Upper lobe of right lung (tissue), 1 donor: ENCODE results near the gene SYT17. TPM values are rescaled to one million over a fixed set of nuclear protein-coding genes. Genes with fewer than 3 reads are reported as not detected.

Source experiments
- ATAC-seq: fragments of 200-7000 bp; cut with Tn5 transposase; one replicate; pipeline ENCODE4 v1.9.1; 2020; ENCODE audit warnings: mild to moderate bottlenecking, moderate library complexity
- DNase-seq: peaks from one replicate; pipeline ENCODE4 v3.0.0-alpha.2; 2020
- H3K27ac ChIP-seq: fragments of 200-600 bp; one replicate; pipeline ENCODE4 v1.8.0; 2022
- H3K27me3 ChIP-seq: fragments of 200-600 bp; one replicate; pipeline ENCODE4 v1.8.0; 2022; ENCODE audit warnings: mild to moderate bottlenecking
- H3K36me3 ChIP-seq: fragments of 200-600 bp; one replicate; pipeline ENCODE4 v1.8.0; 2022
- H3K4me1 ChIP-seq: fragments of 200-600 bp; one replicate; pipeline ENCODE4 v1.8.0; 2022
- H3K4me3 ChIP-seq: fragments of 200-600 bp; one replicate; pipeline ENCODE4 v1.8.0; 2022; ENCODE audit warnings: mild to moderate bottlenecking
- H3K9me3 ChIP-seq: fragments of 200-600 bp; one replicate; pipeline ENCODE4 v1.8.0; 2022
- intact Hi-C: fragments of 100-400 bp; cut with DNase I; formaldehyde crosslinking; loops from one replicate; pipeline ENCODE4 v1.11.0; 2022
- total RNA-seq: library from RNA; stranded (reverse); fragmentation: NEBNext Ultra II Directional; extraction: Animal tissue kit (Norgen Biotek cat#: 25700); gene quantifications from one replicate; pipeline ENCODE4 v1.2.1, GENCODE V29; 2021
- TF ChIP-seq, protein P1 (sequence below): fragments of 200-600 bp; IDR thresholded peaks from one replicate; pipeline ENCODE4 v1.8.0; 2022; ENCODE audit warnings: antibody characterized with exemption
- donor health status: DM: no; HTN: yes; CAD: no; lungs with severe emphysema.

SYT17 gene
- total RNA-seq, 1 donor from 2014 or later: 13.7 TPM

DNA sequence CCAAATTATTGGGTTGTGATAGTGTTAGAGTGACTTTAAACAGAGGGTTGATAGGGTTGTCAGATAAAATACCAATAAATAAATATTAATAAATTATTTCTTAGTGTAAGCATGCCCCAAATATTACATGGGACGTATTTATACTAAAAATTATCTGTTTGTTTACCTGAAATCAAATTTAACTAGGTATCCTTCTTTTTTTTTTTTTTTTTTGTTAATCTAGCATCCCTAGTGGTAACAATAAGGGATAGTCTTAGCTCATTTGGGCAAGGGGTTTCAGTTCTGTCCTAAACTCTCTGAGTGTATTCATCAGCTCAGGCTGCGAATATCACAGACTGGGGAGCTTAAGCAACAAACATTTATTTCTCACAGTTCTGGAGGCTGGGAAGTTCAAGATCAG is 118.8 kb downstream of the SYT17 start:
- DNase-seq (no peak), ATAC-seq (no peak)
- H3K27ac ChIP-seq: no peak overlapping the region
- H3K9me3 ChIP-seq: no peaks in the 10 kb centered on the region
- H3K4me1 ChIP-seq: no peaks in the 10 kb centered on the region
- H3K27me3 ChIP-seq: no peaks in the 10 kb centered on the region
- intact Hi-C loops: no loop called here
- no peak overlapping the region for H3K4me3 ChIP-seq
- no peaks in the 10 kb centered on the region for H3K36me3 ChIP-seq
- TF ChIP-seq, protein P1, sequence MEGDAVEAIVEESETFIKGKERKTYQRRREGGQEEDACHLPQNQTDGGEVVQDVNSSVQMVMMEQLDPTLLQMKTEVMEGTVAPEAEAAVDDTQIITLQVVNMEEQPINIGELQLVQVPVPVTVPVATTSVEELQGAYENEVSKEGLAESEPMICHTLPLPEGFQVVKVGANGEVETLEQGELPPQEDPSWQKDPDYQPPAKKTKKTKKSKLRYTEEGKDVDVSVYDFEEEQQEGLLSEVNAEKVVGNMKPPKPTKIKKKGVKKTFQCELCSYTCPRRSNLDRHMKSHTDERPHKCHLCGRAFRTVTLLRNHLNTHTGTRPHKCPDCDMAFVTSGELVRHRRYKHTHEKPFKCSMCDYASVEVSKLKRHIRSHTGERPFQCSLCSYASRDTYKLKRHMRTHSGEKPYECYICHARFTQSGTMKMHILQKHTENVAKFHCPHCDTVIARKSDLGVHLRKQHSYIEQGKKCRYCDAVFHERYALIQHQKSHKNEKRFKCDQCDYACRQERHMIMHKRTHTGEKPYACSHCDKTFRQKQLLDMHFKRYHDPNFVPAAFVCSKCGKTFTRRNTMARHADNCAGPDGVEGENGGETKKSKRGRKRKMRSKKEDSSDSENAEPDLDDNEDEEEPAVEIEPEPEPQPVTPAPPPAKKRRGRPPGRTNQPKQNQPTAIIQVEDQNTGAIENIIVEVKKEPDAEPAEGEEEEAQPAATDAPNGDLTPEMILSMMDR: no peak

DNA sequence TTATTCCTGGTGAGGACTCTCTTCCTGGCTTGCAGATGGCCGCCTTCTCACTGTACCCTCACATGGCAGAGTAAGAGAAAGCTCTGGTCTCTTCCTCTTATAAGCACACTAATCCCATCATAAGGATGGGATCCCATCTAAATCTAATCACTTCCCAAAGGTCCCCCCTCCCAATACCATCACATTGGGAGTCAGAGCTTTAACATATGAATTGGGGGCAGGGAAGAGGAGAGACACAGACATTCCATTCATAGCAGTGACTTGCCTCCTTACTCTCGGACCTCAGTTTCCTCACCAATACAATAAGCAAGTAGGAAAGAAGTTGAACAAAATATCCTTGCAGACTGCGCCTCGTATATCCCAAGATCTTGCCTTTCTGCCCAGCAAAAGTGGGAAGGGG is 119.2 kb downstream of the SYT17 start:
- H3K27me3 ChIP-seq: no peaks in the 10 kb centered on the region
- ATAC-seq: no peak

DNA sequence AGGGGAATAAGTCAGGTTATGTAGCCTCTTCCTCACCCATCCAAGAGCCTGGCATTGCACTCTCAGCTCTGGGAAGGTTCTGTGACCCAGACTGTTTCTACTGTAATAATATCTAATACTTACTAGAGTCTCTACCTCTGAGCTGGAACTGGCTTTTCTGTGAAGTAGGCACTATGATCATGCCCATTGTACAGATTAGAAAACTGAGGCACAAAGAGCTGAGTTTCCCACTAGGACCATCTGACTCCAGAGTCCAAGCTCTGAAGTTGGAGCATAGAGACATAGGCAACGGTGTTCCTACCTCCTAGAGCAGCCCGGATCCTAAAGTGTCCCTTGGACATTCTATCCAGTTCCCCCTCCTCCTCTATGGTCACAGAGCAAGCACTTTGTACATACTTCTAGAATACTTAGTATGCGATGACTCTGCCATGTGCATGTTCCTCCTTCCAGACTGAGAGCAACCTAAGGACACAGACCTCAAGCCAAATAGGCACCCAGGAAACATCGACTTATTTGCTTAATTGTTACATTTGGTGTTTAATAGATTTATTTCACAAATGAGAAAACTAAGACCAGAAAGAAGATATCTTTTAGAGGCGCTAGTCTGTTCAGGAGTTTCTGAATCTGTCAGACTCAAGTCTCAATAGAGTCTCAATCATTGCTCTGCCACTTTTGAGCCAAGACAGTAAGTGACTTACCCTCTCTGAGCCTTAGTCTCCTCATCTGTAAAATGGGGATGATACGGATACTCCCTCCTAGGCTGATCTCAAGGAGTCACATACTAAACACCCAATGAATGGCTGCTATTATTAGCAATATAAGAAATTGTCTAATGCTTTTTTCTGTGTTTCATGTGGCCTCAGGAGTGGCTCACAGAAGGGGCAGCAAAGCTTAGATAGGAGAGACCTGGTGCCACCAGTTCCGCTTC is 121.1 kb downstream of the SYT17 start:
- H3K4me3 ChIP-seq: no peak overlapping the region
- TF ChIP-seq, protein P1: no peak
- H3K27me3 ChIP-seq: no peaks in the 10 kb centered on the region
- DNase-seq: no peak
- no peaks in the 10 kb centered on the region for H3K36me3 ChIP-seq
- no peaks in the 10 kb centered on the region for H3K9me3 ChIP-seq
- H3K27ac ChIP-seq: no peak overlapping the region
- intact Hi-C loops: no loop called here
- peak; percentile 60 for ATAC-seq
- H3K4me1 ChIP-seq: peaks cover 1% of the 10 kb centered on the region

More for the DNA sequence above, 119.2 kb downstream of the SYT17 start:
- intact Hi-C loops: no loop called here
- DNase-seq: no peak
- H3K4me3 ChIP-seq: no peak overlapping the region
- H3K27ac ChIP-seq: no peak overlapping the region
- TF ChIP-seq, protein P1: no peak
- H3K9me3 ChIP-seq: no peaks in the 10 kb centered on the region
- H3K36me3 ChIP-seq: no peaks in the 10 kb centered on the region
- H3K4me1 ChIP-seq: no peaks in the 10 kb centered on the region

DNA sequence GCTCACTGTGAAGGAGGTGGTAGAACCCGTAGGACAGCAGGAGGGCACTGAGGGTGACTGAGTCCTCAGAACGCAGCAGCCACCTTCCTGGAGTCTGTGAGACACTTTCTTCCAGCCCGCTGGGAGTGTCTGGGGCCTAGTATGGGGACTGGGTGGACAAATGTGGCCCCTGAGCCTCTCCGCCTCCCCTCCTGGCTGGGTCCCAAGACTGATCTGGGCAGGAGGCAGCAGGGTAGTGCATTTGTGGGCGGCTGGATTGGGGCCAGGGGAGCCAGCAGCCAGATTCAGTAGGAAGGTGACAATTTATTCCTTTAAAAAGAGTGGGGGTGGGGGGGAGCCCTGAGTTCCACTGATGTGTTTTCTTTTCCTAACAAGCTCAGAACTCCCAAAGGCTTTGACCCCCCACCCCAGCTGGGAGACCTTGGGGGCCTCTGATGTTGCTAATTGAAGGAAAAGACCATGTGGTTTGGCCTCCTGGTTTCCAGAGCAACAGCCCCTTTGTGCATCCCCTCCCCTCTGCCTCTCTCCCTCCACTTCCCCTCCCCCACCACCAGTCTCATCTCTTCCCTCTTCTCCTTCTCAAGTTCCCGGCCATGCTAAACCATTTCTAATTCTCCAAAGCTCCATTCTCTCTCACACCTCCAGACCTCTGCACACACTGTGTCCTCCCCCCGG is 121.9 kb downstream of the SYT17 start:
- no peak overlapping the region for H3K4me3 ChIP-seq
- no peaks in the 10 kb centered on the region for H3K27me3 ChIP-seq
- H3K27ac ChIP-seq: no peak overlapping the region
- H3K9me3 ChIP-seq: no peaks in the 10 kb centered on the region
- no peak for ATAC-seq
- peaks cover 9% of the 10 kb centered on the region for H3K4me1 ChIP-seq
- no peaks in the 10 kb centered on the region for H3K36me3 ChIP-seq
- TF ChIP-seq, protein P1: no peak
- no peak for DNase-seq
- intact Hi-C loops: no loop called here

DNA sequence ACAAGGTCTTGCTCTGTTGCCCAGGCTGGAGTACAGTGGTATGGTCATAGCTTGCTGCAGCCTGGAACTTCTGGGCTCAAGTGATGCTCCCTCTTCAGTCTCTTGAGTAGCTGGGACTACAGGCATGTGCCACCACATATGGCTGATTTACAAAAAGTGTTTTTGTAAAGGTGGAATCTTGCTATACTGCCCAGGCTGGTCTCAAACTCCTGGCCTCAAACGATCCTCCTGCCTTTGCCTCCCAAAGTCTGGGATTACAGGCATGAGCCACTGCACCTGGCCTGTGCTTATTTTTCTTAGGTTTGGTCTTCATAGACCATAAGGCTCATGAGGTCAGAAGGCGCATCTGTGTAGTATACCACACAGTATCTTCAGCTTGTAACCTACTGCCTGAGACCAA is 122.8 kb downstream of the SYT17 start:
- intact Hi-C loops: no loop called here
- no peak overlapping the region for H3K4me3 ChIP-seq
- no peak for ATAC-seq
- peaks cover 9% of the 10 kb centered on the region for H3K4me1 ChIP-seq
- no peaks in the 10 kb centered on the region for H3K36me3 ChIP-seq
- H3K9me3 ChIP-seq: no peaks in the 10 kb centered on the region
- no peak overlapping the region for H3K27ac ChIP-seq
- TF ChIP-seq, protein P1: no peak
- no peak for DNase-seq
- no peaks in the 10 kb centered on the region for H3K27me3 ChIP-seq
